ENCODE results near the gene ZSWIM6.

The ZSWIM6 gene

DNA sequence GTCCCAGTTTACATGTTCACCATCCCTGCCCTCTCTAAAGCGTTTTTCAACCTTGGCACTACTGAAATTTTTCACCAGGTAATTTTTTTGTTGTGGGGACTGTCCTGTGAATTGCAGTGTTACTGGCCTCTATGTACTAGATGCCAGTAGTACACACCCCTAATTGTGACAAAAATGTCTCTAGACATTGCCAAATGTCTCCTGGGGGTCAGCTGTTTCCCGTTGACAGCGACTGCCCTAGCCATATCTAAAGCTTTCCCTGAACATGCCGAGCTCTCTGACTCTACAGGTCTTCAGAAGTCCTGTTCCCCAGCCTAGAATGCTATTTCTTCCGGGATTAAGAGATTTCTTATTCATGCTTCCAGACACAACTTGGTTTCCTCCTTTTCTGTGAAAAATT is 235.3 kb downstream of the ZSWIM6 start:
- no peak for DNase-seq

DNA sequence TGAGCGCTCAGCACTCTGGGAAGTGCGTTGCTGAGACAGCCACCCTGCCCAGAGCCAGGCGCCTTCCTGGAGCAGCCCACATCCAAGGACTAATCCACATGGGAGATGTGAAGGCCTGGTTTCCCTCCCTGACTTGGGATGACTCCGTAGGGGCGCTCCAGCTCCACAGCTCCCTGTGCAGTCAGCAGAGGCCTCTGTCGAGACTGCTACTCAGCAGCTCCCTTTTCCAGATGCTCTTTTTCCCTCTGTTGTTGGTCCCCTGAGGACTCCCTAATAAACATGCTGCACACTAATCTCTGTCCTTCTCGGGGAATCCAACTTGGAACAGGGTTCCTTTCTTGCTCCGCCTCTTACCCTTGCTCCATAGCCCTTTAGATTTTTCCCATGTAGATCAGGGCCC is 237.3 kb downstream of the ZSWIM6 start:
- DNase-seq, result no peak

DNA sequence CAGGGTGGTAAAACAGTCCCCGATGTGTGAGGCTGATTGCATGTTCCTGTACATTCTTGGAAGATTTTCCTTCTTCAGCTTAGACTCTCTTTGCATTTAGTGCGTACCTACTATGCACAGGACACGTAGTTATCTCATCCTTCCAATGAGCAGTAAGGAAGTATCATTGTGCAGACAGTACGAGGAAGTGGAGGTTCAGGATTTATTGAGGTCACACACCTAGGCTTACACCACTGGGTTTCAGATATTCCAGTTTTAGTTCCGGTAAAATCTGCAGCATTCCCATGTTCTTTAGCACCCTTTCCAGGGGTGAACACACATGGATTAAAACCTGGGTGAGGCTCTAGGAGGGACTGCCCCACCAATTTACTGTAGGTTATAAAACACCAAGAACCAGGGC is 238.7 kb downstream of the ZSWIM6 start:
- DNase-seq, result no peak

DNA sequence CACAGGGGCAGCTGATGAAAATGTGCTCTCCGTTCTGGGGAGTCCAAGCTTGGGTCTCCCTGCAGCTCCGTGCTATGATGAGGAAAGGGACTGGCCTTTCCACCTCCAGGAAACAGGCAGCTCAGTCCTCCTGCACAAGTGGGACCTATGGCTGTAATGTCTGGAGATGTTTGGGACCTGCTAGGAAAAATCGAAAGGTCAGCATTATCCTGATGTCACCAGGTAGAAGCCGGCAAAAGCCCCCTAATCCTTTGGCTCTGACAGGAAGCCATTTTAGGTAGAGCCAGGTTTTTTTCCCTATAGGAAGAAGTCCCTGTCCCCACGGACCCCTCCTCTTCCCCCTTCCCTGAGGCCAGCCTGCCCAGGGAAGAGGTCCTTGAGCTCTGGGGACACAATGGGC is 240.9 kb downstream of the ZSWIM6 start:
- no peak for DNase-seq

DNA sequence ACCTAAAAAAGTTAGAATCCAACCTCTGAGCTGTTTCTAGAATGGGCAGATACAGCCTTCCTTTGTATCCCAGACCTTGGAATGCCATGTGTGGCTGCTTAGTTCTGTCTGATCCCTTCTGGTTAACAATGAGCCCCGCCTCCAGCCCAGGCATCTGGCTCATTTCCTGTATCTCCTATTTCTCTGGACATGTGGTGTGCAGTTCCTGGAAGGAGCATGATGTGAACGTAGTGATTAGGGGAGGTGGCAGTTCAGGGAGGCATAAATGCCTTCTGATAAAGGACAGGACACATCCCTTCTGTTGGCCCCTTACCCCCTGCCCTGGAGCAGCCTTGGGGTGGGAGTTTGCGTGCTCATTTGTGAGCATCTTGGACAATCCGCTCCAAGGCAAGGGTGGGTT is 243.0 kb downstream of the ZSWIM6 start:
- DNase-seq, result no peak

DNA sequence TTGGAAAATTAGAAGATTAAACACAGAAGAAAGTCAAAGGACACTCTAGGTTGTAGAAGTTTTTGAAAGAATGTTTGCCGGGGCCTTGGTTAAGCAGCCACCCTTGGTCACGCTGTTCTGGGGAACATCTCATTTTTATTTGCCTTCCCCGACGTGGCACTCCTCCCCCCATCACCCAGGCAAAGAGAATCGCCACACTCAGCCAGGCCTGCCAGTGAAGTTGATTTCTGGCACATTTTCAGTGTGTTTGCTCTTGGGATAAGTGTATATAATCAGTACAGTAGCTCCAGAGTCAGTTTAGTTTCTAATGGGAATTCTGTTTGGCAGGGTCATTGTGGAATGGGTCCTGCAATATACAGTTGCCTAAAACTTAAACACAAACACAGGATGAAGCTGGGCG is 243.5 kb downstream of the ZSWIM6 start:
- DNase-seq, result no peak

DNA sequence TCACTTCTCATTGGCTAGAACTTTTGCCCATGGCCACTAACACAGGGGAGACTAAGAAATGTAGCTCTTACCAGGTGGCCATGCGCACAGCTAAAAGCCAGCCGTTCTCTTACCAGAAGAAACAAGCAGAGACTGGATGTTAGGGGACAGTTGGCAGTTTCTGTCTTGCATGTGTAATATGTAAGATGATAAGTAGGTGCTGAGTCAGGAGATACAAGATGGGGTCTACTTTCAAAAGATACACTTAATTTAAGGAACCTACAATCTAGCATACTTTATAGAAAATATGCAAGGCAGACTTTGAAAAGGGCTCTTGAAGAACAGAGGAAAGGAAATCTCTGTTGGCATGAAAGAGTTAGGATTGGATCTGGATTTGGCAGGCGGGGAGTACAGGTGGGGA is 244.5 kb downstream of the ZSWIM6 start:
- no peak for DNase-seq

DNA sequence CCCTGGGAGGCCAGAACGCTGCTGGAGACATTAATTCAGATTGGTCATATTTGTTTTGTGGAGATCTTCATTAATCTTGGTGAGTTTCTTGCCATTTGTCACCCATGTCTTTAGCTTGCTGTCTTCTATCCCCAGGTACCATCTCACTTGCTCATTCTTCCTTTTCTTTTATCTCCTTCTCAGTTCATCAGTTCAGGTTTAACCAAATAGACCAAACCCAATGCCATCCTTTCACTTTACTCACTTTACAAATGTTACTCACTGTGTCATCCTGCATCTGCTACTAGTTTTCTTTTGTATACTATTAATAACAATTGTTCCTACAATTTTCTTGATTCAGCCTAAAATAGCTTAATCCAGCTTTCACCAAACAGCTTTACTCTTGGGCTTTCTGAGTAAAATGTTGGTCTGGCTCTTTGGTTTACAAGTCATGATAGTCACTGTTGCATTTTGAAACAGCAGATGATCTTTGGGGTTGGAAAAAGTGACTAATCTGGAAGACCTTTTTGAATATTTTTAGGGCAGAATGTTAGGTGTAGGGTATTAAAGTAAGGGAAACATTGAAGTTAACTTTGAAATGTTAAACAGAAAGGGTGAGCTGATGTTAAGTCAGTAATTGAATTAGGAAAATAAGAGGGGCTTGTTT is 246.9 kb downstream of the ZSWIM6 start:
- no peak for DNase-seq

DNA sequence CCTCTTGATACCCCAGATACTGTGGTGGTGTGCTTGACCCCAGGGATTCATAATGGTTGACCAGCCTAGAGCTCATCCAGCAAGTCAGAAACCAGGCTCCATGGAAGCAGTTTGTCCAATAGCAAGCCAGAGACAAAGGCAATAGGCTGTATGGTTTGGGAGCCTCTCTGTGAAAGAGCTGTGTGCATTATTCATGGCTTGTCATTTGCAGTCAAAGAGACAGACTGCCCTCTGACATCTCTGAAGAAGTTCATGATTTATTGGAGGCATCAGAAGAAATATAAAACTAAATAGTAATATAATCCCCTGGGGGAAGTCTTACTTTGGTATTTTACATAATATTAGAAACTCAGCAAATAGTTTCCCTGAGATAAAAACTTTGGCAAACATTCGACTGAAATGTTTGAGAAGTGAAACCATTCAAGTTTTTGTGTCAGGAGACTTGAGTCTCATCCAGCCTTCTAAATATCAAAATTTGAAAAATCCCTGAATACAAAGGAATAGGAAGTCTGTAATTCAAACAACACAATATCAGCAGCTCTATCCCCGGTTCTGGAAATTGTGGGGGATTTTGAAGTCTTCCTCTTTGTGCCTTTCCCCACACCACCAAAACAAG is 250.3 kb downstream of the ZSWIM6 start:
- no peak for DNase-seq

DNA sequence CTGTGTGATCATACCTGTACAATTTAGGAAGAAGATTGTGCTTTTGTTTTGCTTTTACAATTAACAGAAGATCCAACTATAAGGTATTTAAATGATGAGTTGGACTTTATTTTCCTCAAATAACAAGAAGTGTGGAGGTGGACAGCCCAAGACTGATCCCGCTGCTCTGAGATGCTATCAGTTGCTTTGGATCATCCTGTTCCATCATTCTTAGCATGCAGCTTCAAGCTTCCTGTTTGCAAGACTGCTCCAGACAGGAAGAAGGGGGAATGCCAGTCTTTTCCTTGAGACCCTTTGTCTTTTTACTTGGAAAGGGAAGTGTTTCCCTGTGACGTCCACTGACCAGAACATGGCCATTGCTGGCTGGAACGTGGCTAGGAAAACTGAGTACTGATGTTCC is 250.8 kb downstream of the ZSWIM6 start:
- no peak for DNase-seq

DNA sequence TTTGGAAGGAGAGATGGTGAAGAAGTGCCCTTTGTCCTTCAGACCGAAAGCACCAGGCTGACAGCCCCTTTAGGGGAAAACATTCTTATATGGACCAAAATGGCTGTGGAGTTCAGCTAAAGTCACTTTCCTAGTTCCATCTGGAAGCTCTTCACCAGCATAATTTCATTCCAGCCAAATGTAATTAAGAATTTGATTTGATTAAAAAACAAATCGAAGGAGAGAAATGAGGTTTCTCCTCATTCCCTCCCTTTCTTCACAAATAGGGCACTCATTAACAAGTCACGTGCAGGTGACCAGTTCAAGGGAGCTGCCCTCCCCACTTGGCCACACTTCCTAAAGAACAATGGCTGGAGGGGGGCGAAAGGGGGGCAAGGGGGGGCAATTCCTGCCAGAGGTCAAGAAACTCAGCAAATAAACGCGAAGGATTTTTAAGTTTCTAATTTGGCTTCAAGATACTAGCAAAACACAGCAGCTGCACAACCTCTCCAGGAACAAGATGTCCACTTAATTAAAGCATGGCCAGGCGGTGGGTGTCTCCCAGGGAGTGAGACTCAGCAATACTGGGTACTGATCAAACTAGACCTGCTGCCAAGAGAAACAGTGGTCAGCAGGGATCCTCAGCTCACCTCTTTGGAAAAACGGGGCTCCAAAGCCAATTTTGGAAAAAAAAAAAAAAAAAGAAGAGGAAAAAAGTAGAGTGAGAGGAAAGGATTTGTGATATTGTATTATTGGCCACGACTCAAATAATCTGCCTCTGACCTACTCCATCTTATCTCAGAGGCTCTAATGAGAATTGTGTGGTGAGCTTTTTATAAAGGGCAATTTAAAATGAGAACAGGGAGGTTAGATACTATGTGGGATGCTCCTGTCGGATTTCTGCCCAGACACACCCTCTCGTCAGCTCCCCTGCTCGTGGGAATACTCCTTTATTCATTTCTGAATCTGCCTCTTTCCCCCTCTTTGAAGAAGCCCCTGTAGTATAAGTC is 254.3 kb downstream of the ZSWIM6 start:
- no peak for DNase-seq

DNA sequence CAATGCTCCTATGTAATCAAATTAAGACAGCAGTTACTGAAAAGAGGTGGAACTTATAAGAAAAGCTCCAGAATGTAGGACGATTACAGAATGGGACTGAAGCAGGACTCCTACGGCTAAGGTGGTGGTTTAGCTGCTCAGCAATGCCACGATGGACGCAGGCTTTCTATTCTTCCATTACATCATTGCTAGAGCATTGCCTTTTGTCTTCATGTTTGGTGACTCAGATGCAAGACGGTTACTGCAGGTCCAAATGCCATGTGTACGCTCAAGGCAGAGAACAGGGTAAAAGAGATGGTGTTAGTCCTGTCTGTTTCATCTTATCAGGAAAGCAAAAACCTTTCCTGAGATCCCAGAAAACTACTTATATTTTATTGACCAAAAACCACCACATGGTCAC is 255.1 kb downstream of the ZSWIM6 start:
- no peak for DNase-seq

DNA sequence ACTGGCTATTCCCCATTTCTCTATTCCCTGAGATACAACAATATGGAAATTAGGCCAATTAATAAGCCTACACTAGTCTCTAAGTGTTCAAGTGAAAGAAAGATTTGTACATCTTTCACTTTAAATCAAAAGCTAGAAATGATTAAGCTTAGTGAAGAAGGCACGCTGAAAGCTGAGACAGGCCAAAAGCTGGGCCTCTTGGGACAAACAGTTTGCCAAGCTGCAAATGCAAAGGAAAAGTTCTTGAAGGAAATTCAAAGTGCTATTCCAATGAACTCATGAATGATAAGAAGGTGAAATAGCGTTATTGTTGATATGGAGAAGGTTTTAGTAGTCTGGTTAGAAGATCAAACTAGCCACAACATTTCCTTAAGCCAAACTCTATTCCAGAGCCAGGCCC is 256.2 kb downstream of the ZSWIM6 start:
- DNase-seq, result no peak

DNA sequence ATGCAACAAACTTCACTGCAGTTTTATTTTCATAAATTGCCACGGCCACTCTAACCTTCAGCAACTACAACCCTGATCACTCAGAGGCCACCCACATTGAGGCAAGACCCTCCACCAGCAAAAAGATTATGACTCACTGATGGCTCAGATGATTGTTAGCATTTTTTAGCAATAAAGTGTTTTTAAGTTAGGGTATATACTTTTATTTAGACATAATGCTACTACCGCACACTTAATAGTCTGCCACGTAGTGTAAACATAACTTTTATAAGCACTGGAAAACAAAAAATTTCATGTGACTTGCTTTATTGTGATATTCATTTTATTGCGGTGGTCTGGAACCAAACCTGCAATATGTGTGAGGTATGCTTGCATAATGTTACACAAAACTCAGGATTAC is 257.9 kb downstream of the ZSWIM6 start:
- no peak for DNase-seq

DNA sequence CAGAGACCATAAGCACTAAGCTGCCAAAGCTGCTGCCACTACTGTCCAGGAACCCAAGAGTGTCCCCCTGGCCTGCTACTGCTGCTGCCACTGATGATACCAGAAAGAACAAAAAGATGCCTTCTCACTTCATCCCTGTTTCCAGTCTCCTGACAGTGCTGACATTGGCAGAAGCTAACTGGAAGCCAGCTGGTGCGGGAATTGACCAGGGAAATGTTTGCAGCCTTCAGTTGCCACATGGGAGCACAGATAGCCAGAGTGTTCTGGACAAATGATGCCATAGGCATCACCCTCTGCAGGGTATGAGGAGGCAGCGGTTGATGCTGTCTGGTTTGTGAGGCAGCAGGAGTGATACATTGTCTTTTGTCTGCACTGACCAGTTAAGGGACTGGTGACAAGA is 258.4 kb downstream of the ZSWIM6 start:
- no peak for DNase-seq

DNA sequence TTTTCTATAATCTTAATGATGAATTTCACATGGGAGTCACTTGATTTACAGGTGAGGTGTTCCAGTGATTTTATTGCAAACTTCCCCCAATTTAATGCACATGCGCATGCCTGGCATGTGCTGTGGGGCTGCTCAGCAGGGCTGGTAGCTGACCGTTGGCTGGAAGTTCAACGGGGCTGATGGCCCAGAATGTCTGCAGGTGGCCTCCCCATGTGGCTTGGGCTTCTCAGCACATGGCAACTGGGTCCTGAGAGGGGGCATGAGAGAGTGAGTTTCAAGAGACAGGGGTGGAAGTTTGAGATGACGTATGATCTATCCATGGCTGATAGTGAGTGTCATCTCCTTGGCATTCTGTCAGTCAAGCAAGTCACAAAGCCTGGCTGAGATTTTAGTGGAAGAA is 259.8 kb downstream of the ZSWIM6 start:
- no peak for DNase-seq

DNA sequence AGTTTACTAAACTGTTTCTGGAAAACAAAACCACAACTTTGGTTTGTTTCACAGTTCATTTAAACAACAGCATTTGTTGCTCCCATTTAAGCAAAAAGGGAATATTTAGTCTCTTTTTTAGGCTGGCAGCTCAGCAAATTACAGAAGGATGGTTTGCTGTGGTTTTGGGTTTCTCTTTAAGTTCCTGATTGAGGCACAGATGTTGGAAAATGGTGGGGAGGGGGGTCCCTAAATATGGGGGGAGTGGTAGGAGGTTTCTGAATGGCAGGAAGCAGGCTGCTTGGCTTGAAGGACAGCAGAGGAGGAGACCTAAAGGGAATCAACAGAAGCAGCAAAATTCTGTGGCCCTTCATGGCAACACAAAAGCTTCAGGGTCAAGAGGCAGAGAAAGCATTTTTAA is 263.4 kb downstream of the ZSWIM6 start:
- no peak for DNase-seq
